CD4-positive, alpha-beta T cell treated with Interleukin-10 for 1 hour (primary cell): ENCODE measurements around the gene RPL18A.
A peak's percentile ranks its signal among the peaks of the same experiment; 100 is the strongest.

Experiments
- DNase-seq: peaks from one replicate; pipeline ENCODE4 v3.0.0-alpha.2; 2020

Gene RPL18A

DNA sequence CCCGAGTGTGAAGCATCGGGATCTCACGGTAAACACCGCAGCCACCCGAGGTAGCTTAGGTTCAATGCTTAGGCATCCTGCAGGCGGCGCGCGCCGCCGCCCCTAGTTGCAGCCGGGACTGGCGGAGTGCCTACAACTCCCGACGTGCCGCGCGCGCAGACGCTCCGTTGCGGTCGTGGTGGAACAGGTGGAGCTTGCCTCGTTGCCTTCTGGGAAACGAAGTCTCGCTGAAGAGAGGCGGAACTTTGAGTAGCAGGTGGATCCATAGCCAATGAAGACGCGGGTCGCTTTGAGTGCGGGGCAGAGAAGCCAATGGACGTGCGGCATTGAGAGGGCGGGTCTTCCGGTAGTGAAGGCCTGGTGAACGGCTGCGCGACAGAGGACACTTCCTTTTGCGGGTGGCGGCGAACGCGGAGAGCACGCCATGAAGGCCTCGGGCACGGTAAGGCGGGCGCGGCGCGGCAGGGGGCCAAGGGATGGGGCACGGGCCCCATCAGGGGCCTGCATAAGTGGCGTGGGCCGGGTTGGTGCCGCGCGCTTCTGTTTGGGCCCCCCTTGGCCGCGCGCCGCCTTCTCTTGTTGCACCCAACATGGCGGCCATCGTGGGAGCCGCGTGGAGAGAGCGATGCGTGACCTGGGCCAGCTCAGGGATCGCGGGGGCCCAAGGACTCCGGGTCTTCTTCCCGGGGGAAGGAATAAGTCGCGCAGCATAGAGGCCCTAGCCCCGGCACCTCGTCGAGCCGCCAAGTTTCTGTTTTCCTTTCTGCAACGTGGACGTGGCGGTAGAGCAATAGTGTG, at the start of gene RPL18A:
TSS of gene RPL18A (plus strand) at position 378 of the 798 bp plus-strand sequence. CDS start at position 425, 47 bp downstream.
- peak; percentile 100 for DNase-seq

DNA sequence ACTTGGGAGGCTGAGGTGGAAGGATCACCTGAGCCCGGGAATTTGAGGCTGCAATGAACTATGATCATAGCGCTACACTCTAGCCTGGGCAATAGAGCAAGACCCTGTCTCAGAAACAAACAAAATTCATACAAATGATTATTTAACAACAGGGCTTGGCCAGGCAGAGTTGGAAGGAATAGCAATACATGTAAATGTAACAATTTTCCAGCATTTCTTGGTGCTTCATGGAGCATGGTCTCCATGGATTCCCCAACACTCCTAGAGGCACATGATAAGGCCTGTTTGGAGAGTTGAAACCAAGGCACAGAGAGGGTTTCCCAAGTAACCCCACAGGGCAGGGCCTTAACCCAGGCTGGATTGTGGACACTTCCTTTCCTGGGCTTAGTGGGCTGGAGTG, 48.6 kb upstream of the RPL18A start:
- DNase-seq: no peak

DNA sequence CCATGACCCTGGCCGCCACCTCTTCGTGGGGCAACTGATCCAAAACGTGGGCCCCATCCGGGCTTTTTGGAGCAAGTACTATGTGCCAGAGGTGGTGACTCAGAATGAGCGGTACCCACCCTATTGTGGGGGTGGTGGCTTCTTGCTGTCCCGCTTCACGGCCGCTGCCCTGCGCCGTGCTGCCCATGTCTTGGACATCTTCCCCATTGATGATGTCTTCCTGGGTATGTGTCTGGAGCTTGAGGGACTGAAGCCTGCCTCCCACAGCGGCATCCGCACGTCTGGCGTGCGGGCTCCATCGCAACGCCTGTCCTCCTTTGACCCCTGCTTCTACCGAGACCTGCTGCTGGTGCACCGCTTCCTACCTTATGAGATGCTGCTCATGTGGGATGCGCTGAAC, 48.0 kb upstream of the RPL18A start:
- no peak for DNase-seq

DNA sequence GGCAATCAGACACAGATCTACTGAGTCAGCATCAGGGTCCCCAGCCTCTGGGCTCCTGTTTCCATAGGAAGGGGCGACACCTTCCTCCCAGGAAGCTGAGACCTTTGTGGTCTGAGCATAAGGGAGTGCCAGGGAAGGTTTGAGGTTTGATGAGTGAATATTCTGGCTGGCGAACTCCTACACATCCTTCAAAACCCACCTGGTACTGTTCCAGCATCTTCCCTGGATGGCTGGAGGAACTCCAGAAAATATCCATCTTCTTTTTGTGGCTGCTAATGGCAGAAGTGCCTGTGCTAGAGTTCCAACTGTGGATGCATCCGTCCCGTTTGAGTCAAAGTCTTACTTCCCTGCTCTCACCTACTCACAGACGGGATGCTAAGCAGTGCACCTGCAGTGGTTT, 47.6 kb upstream of the RPL18A start:
- DNase-seq: no peak

DNA sequence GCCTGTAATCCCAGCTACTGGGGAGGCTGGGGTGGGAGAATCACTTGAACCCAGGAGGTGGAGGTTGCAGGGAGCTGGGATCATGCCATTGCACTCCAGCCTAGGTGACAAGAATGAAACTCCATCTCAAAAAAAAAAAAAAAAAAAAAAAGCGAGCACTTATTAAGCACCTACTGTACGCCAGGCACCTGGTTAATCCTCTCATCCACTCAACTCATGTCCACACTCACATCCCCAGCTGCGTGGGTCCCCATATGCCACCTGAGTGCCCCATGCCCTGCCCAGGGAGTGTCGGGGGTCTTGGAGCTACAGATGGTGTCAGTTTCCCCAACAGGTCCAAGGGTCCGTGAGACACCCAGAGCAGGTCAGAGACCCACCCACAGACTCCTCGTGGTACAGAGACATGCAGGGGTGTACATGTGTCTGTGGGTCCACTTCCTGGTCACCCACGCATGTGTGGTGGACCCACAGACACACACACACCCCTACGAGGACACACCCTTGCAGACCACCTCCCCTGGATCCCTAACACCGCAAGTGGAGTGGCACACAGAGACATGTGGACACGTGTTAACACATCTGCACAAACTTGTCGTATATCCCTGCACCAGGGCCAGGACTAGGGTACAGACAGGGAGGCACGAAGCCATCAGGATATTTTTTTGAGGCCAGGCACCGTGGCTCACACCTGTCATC, 41.9 kb upstream of the RPL18A start:
- DNase-seq: no peak

DNA sequence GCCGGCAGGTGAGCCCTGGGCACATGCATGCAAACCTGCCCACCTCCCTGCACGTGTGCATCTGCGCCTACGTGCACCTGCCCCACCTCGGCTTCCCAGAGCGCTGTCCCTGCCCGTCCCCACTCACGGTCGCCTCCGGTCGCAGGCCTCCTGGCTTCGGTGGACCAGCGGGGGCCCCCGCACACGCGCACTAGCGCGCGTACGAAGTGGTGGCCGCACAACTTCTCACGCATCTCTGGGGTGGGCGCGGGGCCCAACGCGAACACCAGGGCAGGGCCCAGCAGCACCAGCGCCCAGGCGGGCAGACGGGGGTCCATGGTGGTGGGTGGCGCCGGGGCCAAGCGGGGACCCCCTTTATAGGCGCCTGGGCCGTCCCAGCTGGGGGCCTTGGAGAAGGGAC, 38.5 kb upstream of the RPL18A start, which contains the start of gene INSL3:
TSS of gene INSL3 (minus strand) at position 330 of the 400 bp plus-strand sequence. CDS start at position 317, 13 bp downstream.
- DNase-seq: no peak

DNA sequence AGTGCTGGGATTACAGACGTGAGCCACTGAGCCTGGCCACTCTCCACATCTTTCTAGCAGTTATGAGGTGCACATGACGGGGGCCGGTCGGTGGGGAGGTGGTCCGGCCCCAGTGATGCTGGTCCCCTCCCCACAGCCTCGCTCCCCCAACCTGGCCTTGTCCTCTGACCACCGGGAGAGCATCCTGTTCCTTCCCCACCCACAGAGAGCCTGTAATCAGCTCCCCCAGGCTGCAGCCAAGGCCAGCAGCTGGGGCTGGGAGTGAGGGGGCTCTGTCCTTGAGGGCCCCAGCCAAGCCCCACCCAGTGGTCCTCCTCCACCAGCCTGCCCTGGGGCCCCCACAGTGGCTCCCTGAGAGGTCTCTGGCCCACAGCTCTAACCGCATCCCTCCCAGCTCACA, 35.4 kb upstream of the RPL18A start:
- no peak for DNase-seq

DNA sequence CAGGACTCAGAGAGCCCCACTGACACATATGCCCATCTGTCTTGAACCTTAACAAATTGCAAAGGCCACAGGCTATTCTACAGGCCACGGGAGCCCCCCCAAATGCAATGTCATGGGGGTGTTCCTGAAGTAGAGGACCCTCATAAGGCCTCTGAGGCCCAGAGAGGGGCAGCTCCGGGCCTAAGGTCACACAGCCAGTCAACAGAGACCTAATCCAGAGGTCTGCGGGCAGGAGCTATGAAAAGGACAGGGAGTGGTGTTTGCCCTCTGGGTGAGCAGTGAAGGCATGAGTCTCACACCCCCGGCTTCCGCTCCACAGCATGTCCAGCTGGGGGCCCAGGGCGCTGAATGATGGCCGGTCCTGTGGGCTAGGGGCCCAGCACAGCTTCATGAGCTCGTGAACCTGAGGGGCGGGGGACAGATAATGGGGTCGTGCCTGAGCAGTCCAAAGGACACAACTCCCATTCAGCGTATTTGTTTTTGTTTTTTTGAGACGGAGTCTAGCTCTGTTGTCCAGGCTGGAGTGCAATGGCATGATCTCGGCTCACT, 33.1 kb upstream of the RPL18A start:
- no peak for DNase-seq

DNA sequence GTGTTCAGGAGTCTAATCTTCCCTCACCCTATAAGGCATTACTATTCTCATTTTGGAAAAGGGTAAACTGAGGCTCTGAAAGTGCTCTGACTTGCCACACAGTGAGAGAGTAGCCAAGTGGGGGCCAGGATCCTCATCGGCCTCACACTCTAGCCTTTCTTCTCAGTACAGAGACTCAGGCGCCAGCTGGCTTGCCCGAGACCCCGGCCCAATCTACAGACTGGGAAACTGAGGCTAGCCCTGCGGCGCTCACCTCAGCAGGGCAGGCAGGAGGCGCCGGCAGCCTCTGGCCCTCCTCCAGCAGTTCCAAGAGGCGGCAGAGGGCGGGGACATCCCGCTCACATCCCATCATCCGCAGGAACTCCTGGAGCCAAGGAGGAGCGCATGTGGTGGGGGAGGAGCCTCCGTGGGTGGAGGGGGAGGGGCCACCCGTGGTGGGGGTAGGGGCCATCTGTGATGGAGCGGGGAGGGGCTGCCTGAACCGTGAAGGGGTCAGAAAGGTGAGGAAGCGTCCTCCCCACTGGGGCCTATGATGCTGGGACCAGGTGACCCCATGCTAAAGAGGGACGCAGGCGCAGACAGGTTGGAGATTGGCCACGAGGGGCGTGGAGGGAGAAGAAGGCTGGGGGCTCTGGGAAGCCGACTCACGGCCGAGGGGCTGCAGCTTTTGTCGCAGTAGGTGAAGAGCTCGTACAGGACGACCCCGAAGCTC, 29.7 kb upstream of the RPL18A start:
- DNase-seq: no peak

DNA sequence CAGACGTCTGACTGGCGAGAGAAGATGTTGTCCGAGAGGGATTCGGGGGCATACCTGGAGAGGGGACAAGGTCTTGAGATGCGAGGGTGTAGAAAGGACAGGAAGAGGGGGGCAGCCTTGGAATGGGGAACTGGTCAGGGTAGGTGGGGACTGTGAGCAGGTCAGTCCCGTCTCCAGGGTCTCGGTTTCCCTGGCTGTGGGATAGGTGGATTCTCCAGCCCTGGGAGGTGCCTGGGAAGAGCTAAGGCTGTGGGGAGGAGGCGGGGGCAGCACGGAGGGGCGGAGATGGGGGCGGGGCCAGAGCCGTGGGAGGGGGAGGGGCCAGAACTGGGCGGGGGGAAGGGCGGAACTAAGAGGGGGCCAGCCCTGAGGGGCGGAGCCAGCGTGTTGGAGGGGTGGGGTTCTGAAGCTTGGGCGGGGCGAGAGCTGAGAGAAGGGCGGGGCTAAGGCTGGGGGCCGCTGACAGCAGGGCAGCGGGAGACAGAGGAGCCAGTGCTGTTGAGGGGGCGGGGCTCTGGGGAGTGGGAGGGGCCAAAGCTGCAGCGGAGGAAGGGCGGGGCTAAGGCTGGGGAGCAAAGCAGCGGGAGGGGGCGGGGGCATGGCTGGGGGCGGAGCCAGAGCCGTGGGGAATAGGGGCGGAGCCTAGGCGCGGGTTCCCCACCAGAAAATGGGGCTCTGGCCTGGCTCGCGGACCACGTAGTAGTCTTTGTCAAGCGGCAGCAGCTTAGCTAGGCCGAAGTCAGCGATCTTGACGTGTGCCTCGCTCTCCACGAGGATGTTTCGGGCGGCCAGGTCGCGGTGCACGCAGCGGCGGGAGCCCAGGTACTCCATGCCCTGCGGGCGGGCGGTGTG, 28.9 kb upstream of the RPL18A start:
- DNase-seq: peak; percentile 58

DNA sequence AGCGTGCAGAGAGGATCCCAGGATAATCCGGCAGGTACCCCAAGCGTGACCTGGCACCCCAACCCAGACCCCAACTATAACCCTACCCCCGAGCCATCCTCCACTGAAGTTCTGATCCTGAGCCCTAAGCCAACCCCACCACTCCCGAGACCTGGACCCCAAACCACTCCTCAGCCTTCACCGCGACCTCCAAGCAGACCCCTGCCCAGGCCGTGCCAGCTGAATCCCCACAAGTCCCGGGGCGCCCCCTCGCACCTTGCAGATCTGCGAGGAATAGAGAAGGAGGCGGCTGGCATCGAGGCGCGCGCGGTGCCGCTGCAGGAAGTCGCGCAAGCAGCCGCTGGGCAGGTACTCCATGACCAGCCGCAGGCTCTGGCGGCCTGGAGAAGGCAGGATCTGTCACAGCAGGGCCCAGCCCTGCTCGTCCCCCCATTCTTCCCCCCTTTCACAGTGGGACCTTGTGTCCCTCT, 28.3 kb upstream of the RPL18A start:
- no peak for DNase-seq

DNA sequence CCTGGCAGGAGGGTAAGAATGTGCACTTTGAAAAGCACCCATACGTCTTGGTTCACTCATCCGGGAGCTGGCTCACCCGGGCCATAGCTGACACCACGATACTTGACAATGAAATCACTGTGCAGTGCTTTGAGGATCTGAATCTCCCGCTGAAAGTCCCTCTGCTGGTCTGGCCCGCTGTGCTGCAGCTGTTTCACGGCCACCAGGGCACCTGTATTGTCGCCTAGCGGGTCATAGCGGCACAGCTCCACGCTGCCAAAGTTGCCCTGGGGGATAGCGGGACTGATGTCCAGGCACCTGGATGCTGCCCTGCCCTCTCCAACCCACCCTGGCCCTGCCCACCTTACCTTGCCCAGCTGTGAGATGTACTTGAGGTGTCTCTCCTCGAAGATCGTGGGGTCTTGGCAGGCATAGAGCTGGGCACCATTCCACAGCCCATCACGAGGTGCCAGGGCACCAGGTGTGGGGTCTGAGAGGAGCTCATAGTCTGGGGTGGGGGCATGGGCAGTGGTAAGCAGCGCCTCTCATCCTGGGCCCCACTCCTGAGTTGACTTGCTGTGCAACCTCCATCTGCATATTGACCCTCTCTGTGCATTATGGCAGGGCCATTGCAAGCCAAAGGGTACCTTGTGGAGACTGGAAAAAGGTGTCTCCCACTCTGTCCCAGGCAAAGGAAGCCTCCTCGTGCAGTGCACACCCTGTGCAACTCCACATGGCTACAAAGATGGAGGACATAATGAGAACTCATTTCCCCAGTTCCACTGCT, 27.1 kb upstream of the RPL18A start:
- DNase-seq: no peak

DNA sequence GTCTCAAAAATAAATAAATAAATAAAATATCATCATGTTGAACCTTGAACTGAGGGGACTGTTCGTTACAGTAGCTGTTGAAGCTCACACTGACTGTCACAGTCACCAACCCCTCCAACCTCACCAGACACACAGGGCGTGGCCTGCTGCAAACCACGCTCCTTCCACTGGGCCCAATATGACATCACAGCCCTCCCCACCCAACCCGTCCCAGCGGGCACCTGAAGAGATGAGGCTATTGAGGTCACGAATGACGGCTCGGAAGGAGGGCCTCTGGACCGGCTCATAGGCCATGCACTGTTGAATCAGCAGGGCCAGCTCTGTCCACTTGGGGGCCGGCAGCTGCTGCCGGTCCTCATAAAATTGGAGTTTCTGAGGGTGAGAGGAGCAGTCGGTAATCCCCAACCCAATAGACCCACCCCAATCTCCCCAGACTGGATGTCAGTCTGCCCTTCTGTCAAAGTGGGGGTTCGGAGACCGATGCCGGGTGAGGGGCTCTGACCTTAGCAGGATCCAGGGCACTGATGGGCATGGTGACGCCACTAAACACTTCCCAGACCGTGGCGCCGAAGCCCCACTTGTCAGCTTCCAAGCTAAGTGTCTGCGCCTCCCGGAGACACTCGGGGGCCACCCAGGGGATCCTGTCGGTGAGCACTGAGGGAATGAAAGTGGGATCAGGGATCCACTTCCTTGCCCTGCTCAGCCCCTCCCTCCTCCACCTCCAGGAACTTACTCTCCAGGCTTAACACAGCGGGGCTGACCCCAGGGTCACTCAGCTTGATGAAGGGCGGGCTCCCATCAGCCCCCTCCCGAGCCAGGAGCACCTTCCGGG, 25.1 kb upstream of the RPL18A start:
- peak; percentile 37 for DNase-seq

DNA sequence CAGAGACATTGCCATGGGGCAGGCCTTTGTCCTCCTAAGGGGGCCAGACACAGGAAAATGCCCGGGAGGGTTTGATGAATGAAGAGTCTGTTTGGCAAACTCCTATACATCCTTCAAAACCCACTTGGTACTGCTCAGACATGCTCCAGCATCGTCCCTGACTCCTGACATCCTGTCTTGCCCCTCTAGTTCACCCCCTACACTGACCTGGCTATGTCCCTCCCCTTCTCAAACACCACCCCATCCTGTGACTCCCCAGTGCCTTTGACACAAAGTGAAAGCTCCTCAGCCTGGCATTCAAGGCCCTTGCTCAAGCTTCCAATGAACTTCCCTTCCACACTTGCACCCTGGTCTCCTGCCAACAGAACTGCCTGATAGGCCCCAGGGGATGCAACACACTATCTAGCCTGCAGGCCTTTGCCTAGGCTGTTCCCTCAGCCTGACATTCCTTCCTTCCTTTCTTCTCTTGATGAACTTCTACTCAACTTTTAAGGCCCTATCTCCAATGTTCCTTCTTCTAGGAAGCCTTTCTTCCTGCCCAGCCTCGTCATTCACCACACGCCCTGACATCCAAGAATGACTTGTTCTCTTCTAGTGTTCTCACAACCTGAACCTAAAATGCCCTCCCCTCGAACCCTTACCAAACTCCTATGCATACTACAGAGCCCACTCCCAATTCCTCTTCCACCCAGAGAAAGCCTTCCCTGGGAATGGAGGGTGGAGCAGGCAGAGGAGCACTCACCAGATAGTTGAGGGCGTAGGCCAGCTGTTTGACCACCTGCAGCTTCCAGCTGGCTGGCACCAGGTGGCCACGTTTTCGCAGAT, 24.3 kb upstream of the RPL18A start:
- DNase-seq: no peak

DNA sequence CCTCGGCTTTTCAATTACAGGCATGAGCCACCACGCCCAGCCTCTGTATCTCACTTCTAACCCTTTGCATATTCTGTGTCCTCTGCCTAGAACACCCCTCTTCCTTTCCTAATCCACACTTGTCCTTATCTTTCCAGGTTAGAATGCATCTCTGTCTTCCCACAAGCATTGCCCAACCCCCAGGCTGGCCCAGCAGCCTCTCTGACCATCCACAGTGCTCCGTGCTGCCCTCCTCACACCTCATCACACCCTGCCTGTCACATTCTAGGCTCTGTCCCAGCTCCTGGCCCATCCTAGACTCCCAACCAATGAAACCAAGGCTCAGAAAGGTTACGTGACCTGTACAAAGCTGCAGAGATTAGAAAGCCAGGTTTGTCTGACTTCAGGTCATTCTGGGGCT, 23.2 kb upstream of the RPL18A start:
- no peak for DNase-seq

DNA sequence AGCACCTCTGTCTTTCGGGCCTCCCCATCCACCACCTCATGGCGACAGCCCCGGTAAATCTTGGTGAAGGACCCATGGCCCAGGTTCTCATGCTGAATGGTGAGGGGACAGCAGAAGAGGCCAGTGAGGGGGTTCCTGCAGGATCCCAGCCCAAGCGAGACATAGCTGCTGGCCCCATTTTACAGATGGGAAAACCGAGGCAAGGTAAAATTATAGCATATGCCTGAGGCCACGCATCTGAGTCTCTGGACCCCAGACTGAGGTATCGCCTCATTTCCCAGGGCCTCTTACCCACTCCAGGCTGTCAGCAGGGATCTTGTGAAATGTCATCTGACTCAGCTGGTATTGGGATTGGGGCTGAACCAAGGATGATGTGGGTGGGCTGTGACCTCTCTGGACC, 21.7 kb upstream of the RPL18A start:
- DNase-seq: no peak

DNA sequence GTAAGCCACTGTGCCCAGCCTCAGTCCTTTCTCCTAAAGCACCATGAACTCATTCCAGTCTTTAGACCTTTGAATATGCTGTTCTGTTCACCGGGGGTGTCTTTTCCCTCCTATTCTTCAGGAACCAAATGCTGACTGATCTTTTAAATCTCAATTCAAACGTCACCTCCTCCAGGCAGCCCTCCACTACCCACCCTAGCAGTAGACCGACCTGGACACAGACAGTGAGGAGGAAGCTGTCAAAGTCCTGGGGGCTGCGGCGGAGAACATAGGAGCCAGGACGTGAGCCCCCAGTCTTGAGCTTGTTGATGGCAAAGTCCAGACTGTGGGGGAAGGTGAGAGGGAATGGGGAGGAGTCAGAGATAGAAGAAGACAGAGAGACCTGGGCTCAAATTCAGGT, 19.7 kb upstream of the RPL18A start:
- DNase-seq: no peak

DNA sequence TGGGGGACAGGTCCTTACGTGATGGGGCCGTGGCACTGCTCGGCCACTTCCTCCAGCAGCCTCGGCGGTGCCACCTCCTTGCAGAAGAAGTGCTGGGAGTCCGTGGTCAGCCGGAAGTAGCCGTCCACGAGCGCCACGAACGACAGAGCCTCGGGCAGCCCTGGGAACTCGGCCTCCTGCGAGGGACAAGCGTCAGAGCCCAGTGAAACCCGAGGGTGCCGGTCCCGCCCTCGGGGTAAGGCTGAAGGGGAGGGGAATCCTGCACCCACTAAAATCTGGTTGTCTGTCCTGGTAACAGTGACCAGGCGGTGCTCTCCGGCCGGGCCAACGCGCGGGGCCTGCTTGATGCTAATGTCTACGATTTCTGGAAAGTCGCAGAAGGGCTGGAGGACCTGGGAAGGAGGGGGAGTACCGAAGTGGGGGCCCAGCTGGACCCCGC, 18.3 kb upstream of the RPL18A start:
- no peak for DNase-seq
